H9 (cell line): ENCODE results near the gene ABHD8. TPM values are rescaled to one million over a fixed set of nuclear protein-coding genes. Genes with fewer than 3 reads are reported as not detected.

Experiments used
- DNase-seq: peaks from one replicate; pipeline ENCODE4 v3.0.0-alpha.2; 2017
- H2AFZ ChIP-seq: one replicate; pipeline ENCODE4 v1.6.1; 2013; ENCODE audit warnings: mild to moderate bottlenecking, low read length, control low read depth, moderate library complexity
- H2AK5ac ChIP-seq: 2 replicates; pipeline ENCODE4 v1.6.1; 2013; ENCODE audit warnings: low read length, control low read depth, mixed read lengths; ENCODE audit not compliant: insufficient read length
- H2BK120ac ChIP-seq: one replicate; pipeline ENCODE4 v1.6.1; 2013; ENCODE audit warnings: low read depth, mild to moderate bottlenecking, low read length, control low read depth, inconsistent platforms; ENCODE audit not compliant: poor library complexity, severe bottlenecking
- H2BK12ac ChIP-seq: 2 replicates; pipeline ENCODE4 v1.6.1; 2013; ENCODE audit warnings: low read length, control low read depth, mixed read lengths, low read depth; ENCODE audit not compliant: insufficient read length
- H2BK15ac ChIP-seq: 2 replicates; pipeline ENCODE4 v1.6.1; 2013; ENCODE audit warnings: low read depth, low read length, control low read depth
- H2BK20ac ChIP-seq: one replicate; pipeline ENCODE4 v1.6.1; 2013; ENCODE audit warnings: low read depth, mild to moderate bottlenecking, low read length, control low read depth, inconsistent platforms; ENCODE audit not compliant: poor library complexity, severe bottlenecking
- H2BK5ac ChIP-seq: 2 replicates; pipeline ENCODE4 v1.6.1; 2013; ENCODE audit warnings: low read length, control low read depth, mixed read lengths; ENCODE audit not compliant: insufficient read length
- H3K14ac ChIP-seq: 2 replicates; pipeline ENCODE4 v1.6.1; 2013; ENCODE audit warnings: low read length, control low read depth; ENCODE audit not compliant: insufficient read depth
- H3K18ac ChIP-seq: 2 replicates; pipeline ENCODE4 v1.6.1; 2013; ENCODE audit warnings: low read depth, mild to moderate bottlenecking, mixed read lengths, low read length, control low read depth; ENCODE audit not compliant: insufficient read length
- H3K23ac ChIP-seq: 2 replicates; pipeline ENCODE4 v1.6.1; 2013; ENCODE audit warnings: low read length, control low read depth, mixed read lengths, low read depth; ENCODE audit not compliant: insufficient read length
- H3K23me2 ChIP-seq: 2 replicates; pipeline ENCODE4 v1.6.1; 2013; ENCODE audit warnings: low read depth, mild to moderate bottlenecking, mixed read lengths, low read length, control low read depth; ENCODE audit not compliant: insufficient read length, poor library complexity, severe bottlenecking
- H3K27ac ChIP-seq: 2 replicates; pipeline ENCODE4 v1.5.1; 2013; ENCODE audit warnings: low read length, control low read depth, mixed read lengths, low read depth; ENCODE audit not compliant: insufficient read length
- H3K27me3 ChIP-seq: 2 replicates; pipeline ENCODE4 v1.6.1; 2013; ENCODE audit warnings: low read length, control low read depth, inconsistent platforms; ENCODE audit not compliant: insufficient read depth
- H3K4ac ChIP-seq: 2 replicates; pipeline ENCODE4 v1.6.1; 2013; ENCODE audit warnings: low read depth, mild to moderate bottlenecking, control low read depth, inconsistent platforms, low read length, moderate library complexity
- H3K4me1 ChIP-seq: 2 replicates; pipeline ENCODE4 v1.6.1; 2013; ENCODE audit warnings: low read length, control low read depth, inconsistent platforms; ENCODE audit not compliant: insufficient read depth
- H3K4me2 ChIP-seq: 2 replicates; pipeline ENCODE4 v1.6.1; 2013; ENCODE audit warnings: low read length, control low read depth, mixed read lengths; ENCODE audit not compliant: insufficient read length, insufficient read depth
- H3K56ac ChIP-seq: 2 replicates; pipeline ENCODE4 v1.6.1; 2013; ENCODE audit warnings: low read depth, mild to moderate bottlenecking, mixed read lengths, low read length, control low read depth; ENCODE audit not compliant: insufficient read length
- H3K79me1 ChIP-seq: 2 replicates; pipeline ENCODE4 v1.6.1; 2013; ENCODE audit warnings: low read depth, mild to moderate bottlenecking, moderate library complexity, low read length, control low read depth, inconsistent platforms; ENCODE audit not compliant: insufficient read depth, poor library complexity, severe bottlenecking
- H3K79me2 ChIP-seq: 2 replicates; pipeline ENCODE4 v1.6.1; 2013; ENCODE audit warnings: low read length, control low read depth, inconsistent platforms; ENCODE audit not compliant: insufficient read depth
- H3K9ac ChIP-seq: 2 replicates; pipeline ENCODE4 v1.6.1; 2013; ENCODE audit warnings: low read length, control low read depth, mixed read lengths; ENCODE audit not compliant: insufficient read length; ENCODE audit errors: extremely low read depth
- H3K9me3 ChIP-seq: one replicate; pipeline ENCODE4 v1.6.1; 2013; ENCODE audit warnings: low read depth, low read length, inconsistent platforms; ENCODE audit not compliant: control insufficient read depth
- H3T11ph ChIP-seq: one replicate; pipeline ENCODE4 v1.6.1; 2013; ENCODE audit warnings: mild to moderate bottlenecking, low read length, control low read depth, inconsistent platforms
- H4K20me1 ChIP-seq: one replicate; pipeline ENCODE4 v1.6.1; 2013; ENCODE audit not compliant: control insufficient read depth, insufficient read length, insufficient read depth
- H4K5ac ChIP-seq: 2 replicates; pipeline ENCODE4 v1.6.1; 2013; ENCODE audit warnings: low read depth, mild to moderate bottlenecking, mixed read lengths, low read length, control low read depth; ENCODE audit not compliant: insufficient read length
- H4K8ac ChIP-seq: replicated peaks from 2 replicates; pipeline ENCODE4 v1.6.1; 2013; ENCODE audit warnings: low read length, control low read depth, mixed read lengths, low read depth; ENCODE audit not compliant: insufficient read length
- H4K91ac ChIP-seq: 2 replicates; pipeline ENCODE4 v1.6.1; 2013; ENCODE audit warnings: low read depth, mild to moderate bottlenecking, moderate library complexity, mixed read lengths, low read length, control low read depth; ENCODE audit not compliant: insufficient read length
- H3K27ac Mint-ChIP-seq, 3 experiments: 2 replicates in 2 of 3; 3 replicates in 1 of 3; pipeline ENCODE4 v1.8.0; 2020 to 2021; ENCODE audit warnings: mixed read lengths in 3 of 3, mild to moderate bottlenecking in 1 of 3, moderate library complexity in 1 of 3
- H3K27me3 Mint-ChIP-seq: 2 replicates; pipeline ENCODE4 v1.8.0; 2021; ENCODE audit warnings: low read depth, mild to moderate bottlenecking, moderate library complexity, mixed read lengths
- H3K36me3 Mint-ChIP-seq, 3 experiments: 2 replicates in 2 of 3; 3 replicates in 1 of 3; pipeline ENCODE4 v1.8.0; 2020 to 2021; ENCODE audit warnings: low read depth in 3 of 3, mixed read lengths in 3 of 3; ENCODE audit not compliant: insufficient read depth in 1 of 3
- H3K4me1 Mint-ChIP-seq, 2 experiments: 2 replicates each; pipeline ENCODE4 v1.8.0; 2020; ENCODE audit warnings: mixed read lengths in 2 of 2
- H3K4me3 Mint-ChIP-seq, 2 experiments: 2 replicates in 1 of 2; 3 replicates in 1 of 2; pipeline ENCODE4 v1.8.0; 2020 to 2021; ENCODE audit warnings: mild to moderate bottlenecking in 2 of 2, mixed read lengths in 2 of 2, moderate library complexity in 1 of 2
- H3K9me3 Mint-ChIP-seq, 2 experiments: 2 replicates in 1 of 2; 3 replicates in 1 of 2; pipeline ENCODE4 v1.8.0; 2020; ENCODE audit warnings: mild to moderate bottlenecking in 2 of 2, mixed read lengths in 2 of 2, moderate library complexity in 1 of 2
- CTCF ChIP-seq: fragments of 200-600 bp; sonication (generic); conservative IDR thresholded peaks from 3 replicates; pipeline ENCODE4 v1.8.0; 2021; ENCODE audit warnings: antibody characterized with exemption, mild to moderate bottlenecking
- WGBS: extraction: QIAGEN DNeasy Blood & Tissue Kit; methylation state at CpG from one replicate; pipeline ENCODE4 v1.1.7; 2013; ENCODE audit warnings: missing lambda C conversion rate, low lambda C conversion rate, mixed read lengths; ENCODE audit not compliant: insufficient read length; ENCODE audit errors: extremely low coverage; 5-methylcytosine and 5-hydroxymethylcytosine counted together
- total RNA-seq: library from RNA; stranded (reverse); gene quantifications from 2 replicates; pipeline ENCODE4 v1.2.1, GENCODE V29; 2021

ABHD8 gene
- total RNA-seq, 1 experiment from 2014 or later: 11.7 TPM

DNA sequence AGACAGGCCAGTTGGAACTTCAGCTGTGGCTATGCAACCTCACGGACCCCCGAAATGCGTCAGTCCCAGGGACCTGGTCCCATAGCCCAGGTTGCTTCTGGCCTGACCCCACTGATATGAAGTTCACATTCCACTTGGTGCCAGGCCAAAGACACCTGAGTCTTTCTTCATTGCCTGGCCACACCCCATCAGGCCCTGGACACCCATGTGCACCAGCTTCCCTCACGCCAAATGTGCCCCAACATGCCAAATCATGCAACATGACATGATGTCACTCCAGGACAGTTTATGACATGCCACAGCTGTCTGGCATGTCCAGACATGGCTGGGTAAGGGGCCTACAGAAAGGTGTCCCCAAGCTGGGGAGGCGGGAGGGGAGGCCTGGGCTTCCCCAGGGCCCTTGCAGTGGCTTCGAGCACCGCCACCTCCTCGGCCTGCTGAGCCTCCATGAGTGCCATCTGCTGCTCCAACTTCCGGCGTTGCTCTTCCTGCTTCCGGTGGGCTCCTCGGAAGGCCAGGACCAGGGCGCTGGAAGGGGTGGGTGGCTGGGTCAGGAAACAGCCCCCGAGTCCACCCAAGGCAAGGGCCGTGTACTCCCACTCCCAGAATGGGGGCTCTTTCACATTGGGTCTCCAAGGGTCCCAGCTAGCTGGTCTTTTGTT is 53.2 kb downstream of the ABHD8 start:
- H2BK12ac ChIP-seq: no peak overlapping the region
- H2BK5ac ChIP-seq: no peak overlapping the region
- H2AFZ ChIP-seq: no peak overlapping the region
- H2BK15ac ChIP-seq: no peak overlapping the region
- H3K27ac ChIP-seq: no peak overlapping the region
- H3K4me3 Mint-ChIP-seq: no peak overlapping the region
- H3K79me2 ChIP-seq: no peaks in the 10 kb centered on the region
- no peak overlapping the region for H2BK120ac ChIP-seq
- no peak overlapping the region for H3K56ac ChIP-seq
- no peak overlapping the region for H3K4me2 ChIP-seq
- no peak overlapping the region for H4K91ac ChIP-seq
- no peak overlapping the region for H3K14ac ChIP-seq
- H3K9ac ChIP-seq: no peak overlapping the region
- H3K18ac ChIP-seq: no peak overlapping the region
- no peaks in the 10 kb centered on the region for H3K79me1 ChIP-seq
- H4K5ac ChIP-seq: no peak overlapping the region
- no peak overlapping the region for H2BK20ac ChIP-seq
- H3K9me3 ChIP-seq: no peaks in the 10 kb centered on the region
- H3K4me1 ChIP-seq: peaks cover 4% of the 10 kb centered on the region; the same call in 1 of the 2 replicates
- no peaks in the 10 kb centered on the region for H3K27me3 ChIP-seq
- no CpG with 5 or more reads among the region's 15 CpGs for WGBS
- H3T11ph ChIP-seq: no peak overlapping the region
- peak overlapping the region; percentile 19 to 55 (median 36); a peak in 2 of 7 replicates for H3K27ac Mint-ChIP-seq
- H3K4ac ChIP-seq: no peak overlapping the region
- H4K8ac ChIP-seq: no peak overlapping the region
- no peak overlapping the region for H3K23ac ChIP-seq
- peaks cover 0 to 3% of the 10 kb centered on the region in 2 experiments; a peak in 1 of 5 replicates for H3K9me3 Mint-ChIP-seq
- no peak for TF ChIP-seq CTCF
- peaks cover 0 to 7% (median 2%) of the 10 kb centered on the region in 3 experiments; a peak in 5 of 7 replicates for H3K36me3 Mint-ChIP-seq
- H2AK5ac ChIP-seq: no peak overlapping the region
- no peaks in the 10 kb centered on the region for H4K20me1 ChIP-seq
- H3K23me2 ChIP-seq: peaks cover 7% of the 10 kb centered on the region
- no peaks in the 10 kb centered on the region for H3K27me3 Mint-ChIP-seq
- no peak for DNase-seq
- H3K4me1 Mint-ChIP-seq: peaks cover 24 to 34% of the 10 kb centered on the region in 2 experiments
